C4-2B (cell line): ENCODE measurements around the gene MSI2.

ENCODE experiments used
- ZFX ChIP-seq: fragments of 450-650 bp; IDR thresholded peaks from 2 replicates; pipeline ENCODE4 v1.6.1; 2017
- TF ChIP-seq, protein P1 (sequence below): fragments of 450-650 bp; conservative IDR thresholded peaks from 2 replicates; pipeline ENCODE4 v1.5.1; 2017; ENCODE audit warnings: mild to moderate bottlenecking

DNA sequence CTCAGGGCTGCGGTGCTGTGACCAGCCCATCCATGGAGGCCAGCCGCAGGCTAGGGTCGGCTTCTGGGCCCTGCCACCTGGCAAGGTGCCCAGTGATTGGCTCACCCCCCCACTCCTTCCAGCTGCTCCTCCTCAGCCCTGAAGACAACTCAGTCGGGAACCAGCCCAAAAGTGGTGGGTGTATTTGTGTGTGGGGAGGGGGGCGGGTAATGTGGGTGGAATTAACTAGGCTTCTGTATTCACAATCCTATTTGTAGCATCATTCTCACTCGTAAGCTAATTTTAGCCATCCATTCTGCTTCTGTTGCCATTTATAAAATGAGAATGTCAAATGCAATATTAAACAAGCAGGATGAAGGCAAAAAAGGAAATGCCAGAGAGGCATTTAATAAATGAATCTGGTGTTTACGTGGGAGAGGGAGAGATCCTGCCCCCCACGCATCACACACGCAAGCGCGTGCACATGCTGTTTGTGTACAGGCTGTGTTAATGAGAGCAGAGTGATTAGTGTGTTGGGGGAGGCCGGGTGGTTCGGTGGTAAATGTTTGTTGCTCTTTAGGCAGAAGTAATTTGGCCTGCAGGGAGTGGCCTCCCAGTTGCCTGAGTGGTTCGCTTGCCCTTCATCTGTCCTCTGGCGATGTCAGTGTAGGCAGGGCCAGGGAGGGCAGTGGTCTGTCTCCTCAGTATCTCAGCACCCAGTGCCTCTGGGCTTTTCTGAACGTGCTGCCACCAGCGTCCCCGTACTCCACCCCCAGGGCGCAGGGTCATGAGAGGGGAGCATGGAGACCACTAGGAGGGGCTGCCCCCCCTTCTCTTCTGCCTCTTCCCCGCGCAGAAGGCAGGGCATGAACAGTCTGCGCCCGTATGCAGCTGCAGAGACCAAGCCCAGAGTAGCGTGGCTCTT lies 348.7 kb downstream of the MSI2 start:
- TF ChIP-seq, protein P1, sequence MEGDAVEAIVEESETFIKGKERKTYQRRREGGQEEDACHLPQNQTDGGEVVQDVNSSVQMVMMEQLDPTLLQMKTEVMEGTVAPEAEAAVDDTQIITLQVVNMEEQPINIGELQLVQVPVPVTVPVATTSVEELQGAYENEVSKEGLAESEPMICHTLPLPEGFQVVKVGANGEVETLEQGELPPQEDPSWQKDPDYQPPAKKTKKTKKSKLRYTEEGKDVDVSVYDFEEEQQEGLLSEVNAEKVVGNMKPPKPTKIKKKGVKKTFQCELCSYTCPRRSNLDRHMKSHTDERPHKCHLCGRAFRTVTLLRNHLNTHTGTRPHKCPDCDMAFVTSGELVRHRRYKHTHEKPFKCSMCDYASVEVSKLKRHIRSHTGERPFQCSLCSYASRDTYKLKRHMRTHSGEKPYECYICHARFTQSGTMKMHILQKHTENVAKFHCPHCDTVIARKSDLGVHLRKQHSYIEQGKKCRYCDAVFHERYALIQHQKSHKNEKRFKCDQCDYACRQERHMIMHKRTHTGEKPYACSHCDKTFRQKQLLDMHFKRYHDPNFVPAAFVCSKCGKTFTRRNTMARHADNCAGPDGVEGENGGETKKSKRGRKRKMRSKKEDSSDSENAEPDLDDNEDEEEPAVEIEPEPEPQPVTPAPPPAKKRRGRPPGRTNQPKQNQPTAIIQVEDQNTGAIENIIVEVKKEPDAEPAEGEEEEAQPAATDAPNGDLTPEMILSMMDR = no peak
- TF ChIP-seq ZFX = no peak
